Ovary (tissue), 9 donors: Measurements from ENCODE around the gene SAMD4A. TPM values are rescaled to one million over a fixed set of nuclear protein-coding genes. Genes with fewer than 3 reads are reported as not detected.

Experiments
- DNase-seq, 5 donors: peaks; one replicate each; pipeline ENCODE4 v3.0.0-alpha.2; 2019 to 2020
- H3K27ac ChIP-seq, 2 donors: fragments of 200-600 bp; one replicate each; pipeline versions ENCODE4 v1.5.1 to v1.8.0; 2019 to 2022
- H3K27me3 ChIP-seq: fragments of 200-600 bp; one replicate; pipeline ENCODE4 v1.8.0; 2022
- H3K36me3 ChIP-seq: fragments of 200-600 bp; sonication (generic); one replicate; pipeline ENCODE4 v1.5.1; 2019
- H3K4me1 ChIP-seq: one replicate; pipeline ENCODE4 v1.8.1; 2013; ENCODE audit warnings: mild to moderate bottlenecking, moderate library complexity; ENCODE audit not compliant: insufficient read depth
- H3K4me3 ChIP-seq: fragments of 200-600 bp; sonication (generic); one replicate; pipeline ENCODE4 v1.5.1; 2017
- H3K9me3 ChIP-seq, 2 donors: fragments of 200-600 bp in 1 of 2; sonication (generic) in 1 of 2; one replicate each; pipeline versions ENCODE4 v1.5.1 to v1.8.1; 2013 to 2019; ENCODE audit warnings: mild to moderate bottlenecking in 1 of 2, moderate library complexity in 1 of 2
- CTCF ChIP-seq, 3 donors: fragments of 450-650 bp in 2 of 3; fragments of 200-600 bp in 1 of 3; IDR thresholded peaks; one replicate each; pipeline versions ENCODE4 v1.5.1 to v1.8.0; 2016 to 2022; ENCODE audit warnings: antibody characterized with exemption in 3 of 3, mild to moderate bottlenecking in 1 of 3
- EP300 ChIP-seq: sonication (generic); formaldehyde crosslinking; IDR thresholded peaks from one replicate; pipeline ENCODE4 v1.6.1; 2017; ENCODE audit warnings: antibody characterized with exemption
- POLR2A ChIP-seq: fragments of 450-650 bp; IDR thresholded peaks from one replicate; pipeline ENCODE4 v1.6.1; 2017; ENCODE audit warnings: antibody characterized with exemption, mild to moderate bottlenecking, moderate library complexity
- WGBS, 3 donors: extraction: QIAGEN DNeasy Blood & Tissue Kit in 1 of 3; methylation state at CpG; one replicate each; pipeline versions ENCODE4 v1.1.5 to v1.1.7; 2013 to 2017; 5-methylcytosine and 5-hydroxymethylcytosine counted together
- intact Hi-C, 4 donors: fragments of 100-400 bp; cut with DNase I; formaldehyde crosslinking; loops; one replicate each; pipeline versions ENCODE4 v1.11.0 to v1.15.1; 2022 to 2023
- polyA plus RNA-seq, 2 donors: library from polyadenylated mRNA; stranded (reverse); fragments of 200-250 nt in 1 of 2; fragments of 350-450 nt in 1 of 2; fragmentation: Illumina TruSeq in 1 of 2; extraction: RNeasy Lipid Tissue Mini Kit (QIAGEN cat#74804) in 1 of 2; gene quantifications; one replicate each; pipeline ENCODE4 v1.2.3, GENCODE V29; 2013 to 2014
- total RNA-seq, 7 donors: library from RNA; depleted of rRNA in 2 of 7; stranded (reverse); fragments of >200 nt in 2 of 7; fragmentation: NEBNext Ultra II Directional in 3 of 7; extraction: Animal tissue kit (Norgen Biotek cat#: 25700) in 3 of 7; gene quantifications; one replicate each; pipeline versions ENCODE4 v1.1.0 to v1.2.4, GENCODE V29; 2016 to 2023
- donor health status: DM: no; HTN: no; CAD: no; lungs with moderate emphysema.
- donor health status: DM: no; HTN: no; CAD: no.
- donor health status: Bipolar disorder and iron deficiency.
- donor health status: DM: yes; HTN: yes; CAD: no.
- donor health status: DM: no; HTN: no; CAD: no.
- donor health status: DM: yes; HTN: yes; CAD: no.

Gene SAMD4A
- total and polyA plus RNA-seq, 9 donors = 2.3 to 22.4 (median 7.3) TPM

GRCh38 chr14:54652605-54653052 lies 85.7 kb downstream of the SAMD4A start:
- intact Hi-C loops = no loop called here
- H3K4me1 ChIP-seq = peaks cover 3% of the 10 kb centered on the region
- H3K27me3 ChIP-seq = no peaks in the 10 kb centered on the region
- no peaks in the 10 kb centered on the region for H3K9me3 ChIP-seq
- H3K27ac ChIP-seq = peak overlapping the region; percentile 33 to 59
- 9 to 13% (median 11%) methylated on average over 11 of the region's 11 CpGs for WGBS, 3 donors
- peak; percentile 45 to 73 (median 66) for DNase-seq
- no peak for TF ChIP-seq POLR2A
- TF ChIP-seq CTCF (IDR thresholded peaks at IDR 0.05) = no peak
- no peak for TF ChIP-seq EP300
- peak overlapping the region; percentile 0 for H3K4me3 ChIP-seq
- no peaks in the 10 kb centered on the region for H3K36me3 ChIP-seq

- no peaks in the 10 kb centered on the region for H3K36me3 ChIP-seq
- intact Hi-C loops = no loop called here
- H3K4me3 ChIP-seq = no peak overlapping the region
- peak in 1 of 5 donors; percentile 35 for DNase-seq
- no peak overlapping the region for H3K27ac ChIP-seq
- no peaks in the 10 kb centered on the region for H3K27me3 ChIP-seq
- peaks cover 3% of the 10 kb centered on the region for H3K4me1 ChIP-seq
- WGBS, 3 donors = 76 to 83% (median 80%) methylated on average over 11 of the region's 11 CpGs
- no peaks in the 10 kb centered on the region for H3K9me3 ChIP-seq
- TF ChIP-seq EP300 (no peak), CTCF (IDR thresholded peaks at IDR 0.05) (no peak), POLR2A (no peak)
These were observed 87.0 kb downstream of the SAMD4A start for GRCh38 chr14:54653712-54654469.

- no peaks in the 10 kb centered on the region for H3K9me3 ChIP-seq
- intact Hi-C loops = no loop called here
- H3K4me3 ChIP-seq = no peak overlapping the region
- H3K27ac ChIP-seq = no peak overlapping the region
- WGBS, 3 donors = 89 to 94% (median 93%) methylated on average over 2 of the region's 2 CpGs
- no peak for TF ChIP-seq POLR2A
- no peak for TF ChIP-seq CTCF (IDR thresholded peaks at IDR 0.05)
- TF ChIP-seq EP300 = no peak
- H3K27me3 ChIP-seq = no peaks in the 10 kb centered on the region
- no peak for DNase-seq
- H3K36me3 ChIP-seq = no peaks in the 10 kb centered on the region
- H3K4me1 ChIP-seq = peaks cover 3% of the 10 kb centered on the region
These were observed 87.7 kb downstream of the SAMD4A start for GRCh38 chr14:54654605-54655004.

- 93 to 94% (median 94%) methylated on average over 3 of the region's 3 CpGs for WGBS, 3 donors
- Histone ChIP-seq H3K27ac (no peak overlapping the region), H3K36me3 (no peaks in the 10 kb centered on the region), H3K9me3 (no peaks in the 10 kb centered on the region), H3K27me3 (no peaks in the 10 kb centered on the region), H3K4me3 (no peak overlapping the region), H3K4me1 (no peaks in the 10 kb centered on the region)
- intact Hi-C loops = no loop called here
- no peak for TF ChIP-seq EP300
- no peak for TF ChIP-seq CTCF (IDR thresholded peaks at IDR 0.05)
- no peak for TF ChIP-seq POLR2A
- no peak for DNase-seq
These were observed 91.9 kb downstream of the SAMD4A start for GRCh38 chr14:54658836-54659235.
